ENCODE data around the gene FAM149B1. TPM values are rescaled to one million over a fixed set of nuclear protein-coding genes. Genes with fewer than 3 reads are reported as not detected.
"Not testable (repeated sequence)": the region's sequence is repeated elsewhere in the genome, so short reads cannot be mapped to it uniquely, and the experiment has no call there.

The FAM149B1 gene
- total RNA-seq, 2 donors from 2014 or later = 9.0 to 13.1 TPM

DNA sequence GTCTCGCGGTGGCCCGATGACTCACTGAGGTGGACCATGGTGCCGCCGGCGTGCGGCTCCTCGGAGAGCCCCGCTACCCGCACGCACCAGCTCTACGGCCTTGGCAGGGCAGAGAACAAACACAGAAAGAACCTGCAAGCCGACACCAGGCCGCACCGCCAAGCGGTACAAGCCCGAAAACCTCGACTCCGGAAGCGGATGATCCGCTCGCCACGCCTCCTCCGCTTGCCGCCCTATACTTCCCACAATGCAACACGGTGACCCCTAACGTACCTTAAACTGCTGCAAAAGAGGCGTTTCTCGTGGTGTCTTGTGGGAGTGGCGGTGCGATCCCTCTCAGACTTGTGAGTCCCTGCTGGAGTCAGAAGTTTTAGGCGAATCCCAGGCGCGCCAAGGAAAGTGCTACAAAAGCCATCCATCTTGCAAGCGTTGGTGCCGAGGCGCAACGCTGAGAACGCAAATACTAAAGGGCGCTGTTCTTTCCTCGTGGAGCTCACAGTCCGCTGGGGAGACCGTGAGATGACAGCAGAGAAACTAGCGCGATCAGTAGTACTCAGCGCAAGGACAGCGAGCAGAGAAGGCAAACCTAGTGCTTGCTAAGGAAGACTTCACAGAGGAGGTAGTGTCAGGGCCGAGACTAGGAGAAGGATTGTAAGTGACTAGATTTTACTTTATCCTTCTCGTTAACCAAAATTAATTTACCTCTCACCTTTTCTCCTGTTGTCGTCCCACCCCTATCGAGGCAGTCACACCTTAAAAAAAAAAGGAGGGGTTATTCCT lies 84.7 kb downstream of the FAM149B1 start, which contains the start of gene MRPS16:
Gene MRPS16 (minus strand): TSS at position 200 of the 780 bp plus-strand sequence. CDS start 162 bp downstream, at position 38.
- H3K27me3 ChIP-seq (replicated peaks; ENCODE audit: insufficient read depth) = no peaks in the 10 kb centered on the region
- DNase-seq (ENCODE audit: low spot score) (peak; percentile 92), ATAC-seq (ENCODE audit: insufficient number of reproducible peaks, low FRiP score, low read depth) (peak; percentile 98)
- TF ChIP-seq, protein P1, sequence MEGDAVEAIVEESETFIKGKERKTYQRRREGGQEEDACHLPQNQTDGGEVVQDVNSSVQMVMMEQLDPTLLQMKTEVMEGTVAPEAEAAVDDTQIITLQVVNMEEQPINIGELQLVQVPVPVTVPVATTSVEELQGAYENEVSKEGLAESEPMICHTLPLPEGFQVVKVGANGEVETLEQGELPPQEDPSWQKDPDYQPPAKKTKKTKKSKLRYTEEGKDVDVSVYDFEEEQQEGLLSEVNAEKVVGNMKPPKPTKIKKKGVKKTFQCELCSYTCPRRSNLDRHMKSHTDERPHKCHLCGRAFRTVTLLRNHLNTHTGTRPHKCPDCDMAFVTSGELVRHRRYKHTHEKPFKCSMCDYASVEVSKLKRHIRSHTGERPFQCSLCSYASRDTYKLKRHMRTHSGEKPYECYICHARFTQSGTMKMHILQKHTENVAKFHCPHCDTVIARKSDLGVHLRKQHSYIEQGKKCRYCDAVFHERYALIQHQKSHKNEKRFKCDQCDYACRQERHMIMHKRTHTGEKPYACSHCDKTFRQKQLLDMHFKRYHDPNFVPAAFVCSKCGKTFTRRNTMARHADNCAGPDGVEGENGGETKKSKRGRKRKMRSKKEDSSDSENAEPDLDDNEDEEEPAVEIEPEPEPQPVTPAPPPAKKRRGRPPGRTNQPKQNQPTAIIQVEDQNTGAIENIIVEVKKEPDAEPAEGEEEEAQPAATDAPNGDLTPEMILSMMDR (IDR thresholded peaks at IDR 0.05) = no peak
- H3K4me1 ChIP-seq (ENCODE audit: control insufficient read depth in 1 of 2, low read depth in 2 of 2) = peaks cover 14 to 24% of the 10 kb centered on the region in 2 donors
- H3K4me3 ChIP-seq = peak within 1 kb of the TSS; percentile 96
- H3K36me3 ChIP-seq = no peaks in the 10 kb centered on the region
- H3K9me3 ChIP-seq = no peaks in the 10 kb centered on the region
- peak within 1 kb of the TSS; percentile 91 for H3K27ac ChIP-seq

GRCh38 chr10:73253225-73253555 lies 85.3 kb downstream of the FAM149B1 start:
- Histone ChIP-seq H3K27ac (peak overlapping the region; percentile 91), H3K4me1 (ENCODE audit: control insufficient read depth in 1 of 2, low read depth in 2 of 2) (peaks cover 14 to 22% of the 10 kb centered on the region in 2 donors), H3K9me3 (no peaks in the 10 kb centered on the region), H3K36me3 (no peaks in the 10 kb centered on the region), H3K27me3 (replicated peaks; ENCODE audit: insufficient read depth) (no peaks in the 10 kb centered on the region), H3K4me3 (peak overlapping the region; percentile 96)
- ATAC-seq (ENCODE audit: insufficient number of reproducible peaks, low FRiP score, low read depth) (no peak), DNase-seq (ENCODE audit: low spot score) (no peak)
- TF ChIP-seq, protein P1 (IDR thresholded peaks at IDR 0.05) = no peak

GRCh38 chr10:73258612-73259011 lies 90.7 kb downstream of the FAM149B1 start:
- H3K4me1 ChIP-seq (ENCODE audit: control insufficient read depth in 1 of 2, low read depth in 2 of 2); H3K27me3 ChIP-seq (replicated peaks; ENCODE audit: insufficient read depth); H3K36me3 ChIP-seq; H3K4me3 ChIP-seq; ATAC-seq (ENCODE audit: insufficient number of reproducible peaks, low FRiP score, low read depth); H3K9me3 ChIP-seq; DNase-seq (ENCODE audit: low spot score); H3K27ac ChIP-seq: not testable (repeated sequence)

- no peaks in the 10 kb centered on the region for H3K4me1 ChIP-seq (ENCODE audit: control insufficient read depth in 1 of 2, low read depth in 2 of 2)
- TF ChIP-seq, protein P1 (IDR thresholded peaks at IDR 0.05) = no peak
- H3K4me3 ChIP-seq = no peak overlapping the region
- ATAC-seq (ENCODE audit: insufficient number of reproducible peaks, low FRiP score, low read depth) (no peak), DNase-seq (ENCODE audit: low spot score) (no peak)
- no peaks in the 10 kb centered on the region for H3K27me3 ChIP-seq (replicated peaks; ENCODE audit: insufficient read depth)
- H3K9me3 ChIP-seq = no peaks in the 10 kb centered on the region
- no peak overlapping the region for H3K27ac ChIP-seq
- no peaks in the 10 kb centered on the region for H3K36me3 ChIP-seq
Measured at GRCh38 chr10:73261362-73261995, 93.6 kb downstream of the FAM149B1 start.

- Histone ChIP-seq H3K4me3 (no peak overlapping the region), H3K4me1 (ENCODE audit: control insufficient read depth in 1 of 2, low read depth in 2 of 2) (no peaks in the 10 kb centered on the region), H3K36me3 (no peaks in the 10 kb centered on the region), H3K27ac (no peak overlapping the region), H3K9me3 (no peaks in the 10 kb centered on the region), H3K27me3 (replicated peaks; ENCODE audit: insufficient read depth) (no peaks in the 10 kb centered on the region)
- TF ChIP-seq, protein P1 (IDR thresholded peaks at IDR 0.05) = no peak
- ATAC-seq (ENCODE audit: insufficient number of reproducible peaks, low FRiP score, low read depth) (no peak), DNase-seq (ENCODE audit: low spot score) (no peak)
Measured at GRCh38 chr10:73262105-73262730, 94.3 kb downstream of the FAM149B1 start.
